GM21619 (cell line): ENCODE measurements around the gene UCK1.

ENCODE experiments used
- ATAC-seq: cut with Tn5 transposase; IDR thresholded peaks from one replicate; pipeline ENCODE4 v1.9.1; 2021; ENCODE audit not compliant: unreplicated experiment

Gene UCK1

DNA sequence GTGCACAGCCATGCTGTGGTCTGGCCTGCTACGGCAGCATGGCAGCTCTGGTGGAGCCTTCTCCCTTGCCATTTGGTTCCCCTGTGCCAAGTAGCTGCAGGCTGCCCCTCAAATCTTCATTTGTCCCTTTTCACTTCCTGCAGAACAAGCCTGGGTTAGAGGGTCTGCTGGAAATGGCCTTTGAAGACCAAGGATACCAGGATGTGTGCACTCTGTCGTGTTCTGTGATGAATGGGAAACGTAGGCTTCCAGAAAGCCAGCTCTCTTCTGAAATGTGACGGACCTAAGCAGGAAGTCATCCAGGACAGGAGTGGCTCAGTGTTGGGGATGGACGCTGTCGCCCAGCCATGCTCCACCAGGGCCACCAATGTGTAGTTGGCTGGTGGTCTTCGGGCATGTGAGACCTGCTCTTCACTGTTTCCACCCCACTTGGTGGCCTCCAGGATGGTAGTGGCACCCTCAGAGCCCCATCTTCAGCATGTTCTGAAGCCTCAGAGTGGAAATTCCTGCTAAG lies 31.8 kb downstream of the UCK1 start:
- no peak for ATAC-seq

DNA sequence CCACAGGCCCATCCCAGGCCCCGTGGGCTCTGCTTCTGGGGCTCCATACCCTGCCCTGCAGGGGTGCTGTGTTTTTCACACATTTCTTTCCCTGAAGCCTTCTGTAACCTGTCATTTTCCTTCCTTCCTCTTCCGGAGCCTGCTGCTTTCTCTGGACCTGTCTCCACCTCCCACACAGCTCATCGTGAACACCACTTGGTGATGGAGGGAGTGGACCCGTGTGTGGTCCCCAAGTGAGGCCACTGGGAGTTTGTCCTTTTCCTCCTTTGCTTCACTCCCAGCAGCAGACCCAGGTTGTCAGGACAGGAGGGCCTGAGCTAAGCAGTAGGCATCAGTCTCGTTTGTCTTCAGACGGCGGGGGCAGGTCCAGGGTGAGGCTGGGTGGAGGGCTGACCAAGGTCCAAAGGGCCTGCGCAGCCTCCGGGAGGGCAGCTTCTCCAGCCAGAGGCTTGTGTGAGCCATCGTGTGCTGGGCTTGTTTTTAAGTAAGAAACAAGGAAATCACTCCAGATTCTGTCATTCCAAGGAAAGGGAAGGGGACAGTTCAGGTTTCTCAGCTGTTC lies 34.1 kb downstream of the UCK1 start:
- no peak for ATAC-seq

DNA sequence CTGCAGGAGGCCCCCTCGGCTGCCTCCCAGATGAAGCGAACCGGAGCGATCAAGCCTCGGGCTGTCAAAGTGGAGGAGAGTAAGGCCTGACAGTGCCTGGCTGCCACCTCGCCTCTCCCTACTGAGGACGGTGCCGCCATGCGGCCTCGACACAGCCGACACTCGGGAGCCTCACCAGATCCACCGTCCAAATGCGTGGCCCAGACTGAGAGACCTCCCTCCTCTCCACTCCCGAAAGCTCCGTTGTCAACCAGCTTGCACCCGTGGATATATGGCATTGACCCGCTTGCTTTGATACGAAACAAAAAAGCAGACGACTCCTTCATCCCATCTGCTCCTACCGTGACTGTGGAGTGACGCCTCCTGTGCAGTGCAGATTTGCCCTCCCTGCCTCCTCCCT lies 35.3 kb downstream of the UCK1 start:
- ATAC-seq, result no peak

DNA sequence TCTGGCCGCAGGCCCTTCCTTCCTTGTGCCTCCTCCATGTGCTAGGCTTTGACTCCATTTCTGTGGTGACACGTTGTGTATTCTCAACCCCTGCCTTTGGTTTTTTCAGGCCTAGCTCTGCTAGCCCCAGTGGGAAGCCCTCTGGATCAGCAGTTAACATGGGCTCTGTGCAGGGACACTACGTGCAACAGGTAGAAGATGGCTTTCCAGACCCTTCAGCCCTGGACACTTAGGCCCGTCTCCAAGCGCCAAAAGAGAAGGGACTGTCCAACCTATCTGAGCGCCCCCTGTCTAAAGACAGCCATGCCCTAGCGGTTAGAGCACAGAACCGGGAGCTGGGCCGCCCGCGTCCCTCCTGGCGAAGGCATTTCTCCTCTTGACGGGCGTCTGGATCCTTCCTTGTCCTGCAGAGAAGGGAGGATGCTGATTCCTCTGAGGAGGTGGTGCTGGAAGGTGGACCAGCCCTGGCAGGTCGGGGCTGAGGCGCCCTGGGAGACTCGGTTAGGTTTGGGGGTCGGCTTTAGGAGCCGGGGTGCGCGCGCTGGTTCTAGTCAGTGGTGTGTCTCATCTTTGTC lies 36.7 kb downstream of the UCK1 start:
- ATAC-seq, result no peak

- ATAC-seq, result no peak
Measured at GRCh38 chr9:131492070-131492469, 39.0 kb downstream of the UCK1 start.

GRCh38 chr9:131491001-131491710 lies 39.9 kb downstream of the UCK1 start:
- ATAC-seq, result no peak

DNA sequence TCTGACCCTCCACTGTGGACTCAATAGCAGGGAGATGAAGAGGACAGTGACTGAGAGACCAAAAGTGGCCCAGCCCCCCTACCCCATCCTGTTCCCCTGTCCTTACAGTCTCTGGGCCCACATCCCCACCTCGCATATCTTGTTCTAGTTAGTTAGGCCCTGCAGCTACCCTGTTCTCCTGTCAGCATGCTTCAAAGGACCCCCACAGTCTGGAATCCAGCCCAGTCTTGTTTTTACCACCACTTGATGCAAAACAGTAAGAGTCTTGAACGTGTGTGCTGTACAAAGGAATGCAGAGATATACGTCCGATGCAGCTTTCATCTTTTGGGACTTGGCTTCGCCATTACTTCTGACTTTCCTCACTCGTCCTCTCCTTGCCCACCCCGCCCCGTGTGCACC lies 40.5 kb downstream of the UCK1 start:
- ATAC-seq, result no peak

DNA sequence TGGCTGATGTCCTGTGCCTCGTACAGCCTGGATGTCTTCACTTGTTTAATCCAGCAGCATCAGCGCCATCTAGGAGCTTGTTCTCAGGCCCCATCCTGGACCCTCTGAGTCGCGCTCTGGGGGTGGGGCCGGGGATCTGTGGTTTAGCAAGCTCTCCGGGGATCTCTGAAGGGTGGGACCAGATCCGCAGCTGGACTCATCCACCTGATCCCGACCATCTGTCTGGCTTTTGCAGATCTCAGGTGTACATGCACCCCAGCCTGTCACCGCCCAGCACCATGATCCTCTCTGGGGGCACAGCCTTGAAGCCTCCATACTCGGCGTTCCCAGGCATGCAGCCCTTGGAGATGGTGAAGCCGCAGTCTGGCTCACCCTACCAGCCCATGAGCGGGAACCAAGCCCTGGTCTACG lies 43.4 kb downstream of the UCK1 start:
- no peak for ATAC-seq

GRCh38 chr9:131487001-131487400 lies 44.1 kb downstream of the UCK1 start:
- ATAC-seq, result no peak

DNA sequence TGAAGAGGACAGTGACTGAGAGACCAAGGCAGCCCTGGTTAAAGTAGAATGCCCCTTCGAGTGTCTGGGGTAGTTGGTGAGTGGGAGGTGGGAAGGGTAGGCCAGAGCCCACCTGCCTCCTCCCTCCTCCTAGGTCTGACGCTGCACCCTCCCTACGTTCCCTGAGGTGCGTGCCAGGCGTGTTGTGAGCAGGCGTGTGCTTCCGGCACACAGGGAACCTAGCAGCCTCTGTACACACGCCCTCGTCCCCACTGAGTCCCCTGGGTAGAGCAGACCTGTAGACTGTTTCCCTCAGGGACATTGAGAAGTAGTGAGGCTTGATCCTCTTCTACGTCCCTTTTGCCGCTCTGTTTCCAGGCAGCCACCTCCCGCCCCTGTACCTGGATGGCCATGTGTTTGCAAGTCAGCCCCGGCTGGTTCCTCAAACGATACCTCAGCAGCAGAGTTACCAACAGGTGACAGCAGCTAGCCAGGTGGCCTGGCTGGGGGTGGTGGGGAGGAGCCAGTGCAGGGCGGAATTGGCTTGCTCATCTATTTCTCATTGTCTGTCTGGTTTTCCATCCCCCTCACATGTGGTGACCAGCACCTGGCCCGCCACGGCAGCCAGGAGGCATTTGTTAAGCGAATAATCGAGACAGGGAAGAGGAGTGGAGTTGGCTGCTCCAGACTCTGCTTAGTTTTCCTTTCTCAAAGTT lies 45.2 kb downstream of the UCK1 start:
- ATAC-seq, result no peak

DNA sequence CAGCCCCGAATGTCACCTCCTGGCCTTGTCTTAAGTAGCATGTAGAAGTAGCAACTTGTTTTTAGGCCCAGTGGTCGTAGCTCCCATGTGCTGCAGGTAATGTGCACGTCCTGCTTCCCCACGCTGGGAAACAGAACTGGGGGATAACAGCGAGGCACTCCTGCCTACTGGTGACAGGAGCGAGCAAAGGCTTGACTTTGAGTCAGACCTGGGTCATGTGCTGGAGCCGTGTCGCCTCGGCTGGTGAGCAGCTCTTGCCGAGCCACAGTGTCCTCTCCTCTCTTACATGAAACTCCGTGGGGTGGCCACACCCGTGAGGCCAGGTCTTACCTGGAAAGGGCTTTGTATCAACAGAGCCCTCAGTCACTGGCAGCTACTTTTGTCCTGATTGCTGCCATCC lies 45.9 kb downstream of the UCK1 start:
- no peak for ATAC-seq

GRCh38 chr9:131484560-131485185 lies 46.4 kb downstream of the UCK1 start:
- ATAC-seq, result no peak

DNA sequence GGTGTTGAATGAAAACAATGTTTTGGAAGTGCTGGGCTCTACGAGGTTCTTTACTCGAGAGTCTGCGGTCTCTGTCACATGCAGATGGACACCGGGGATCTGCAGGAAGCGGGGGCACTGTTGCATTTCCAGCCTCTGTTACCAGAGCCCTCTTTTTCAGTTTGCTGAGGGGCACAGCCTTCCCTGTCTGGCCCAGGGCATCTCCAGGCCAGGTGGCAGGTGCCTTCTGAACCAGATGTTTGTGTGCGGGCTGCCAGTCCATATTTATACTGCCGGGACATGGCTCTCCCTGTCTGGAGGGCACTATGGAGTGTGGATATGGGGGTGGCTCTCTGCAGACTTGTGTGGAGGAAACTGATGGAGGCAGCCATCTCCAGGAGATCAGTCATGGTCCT lies 47.0 kb downstream of the UCK1 start:
- ATAC-seq, result no peak

- no peak for ATAC-seq
Measured at GRCh38 chr9:131483319-131484050, 47.6 kb downstream of the UCK1 start.

- no peak for ATAC-seq
Measured at GRCh38 chr9:131482343-131483006, 48.6 kb downstream of the UCK1 start.

DNA sequence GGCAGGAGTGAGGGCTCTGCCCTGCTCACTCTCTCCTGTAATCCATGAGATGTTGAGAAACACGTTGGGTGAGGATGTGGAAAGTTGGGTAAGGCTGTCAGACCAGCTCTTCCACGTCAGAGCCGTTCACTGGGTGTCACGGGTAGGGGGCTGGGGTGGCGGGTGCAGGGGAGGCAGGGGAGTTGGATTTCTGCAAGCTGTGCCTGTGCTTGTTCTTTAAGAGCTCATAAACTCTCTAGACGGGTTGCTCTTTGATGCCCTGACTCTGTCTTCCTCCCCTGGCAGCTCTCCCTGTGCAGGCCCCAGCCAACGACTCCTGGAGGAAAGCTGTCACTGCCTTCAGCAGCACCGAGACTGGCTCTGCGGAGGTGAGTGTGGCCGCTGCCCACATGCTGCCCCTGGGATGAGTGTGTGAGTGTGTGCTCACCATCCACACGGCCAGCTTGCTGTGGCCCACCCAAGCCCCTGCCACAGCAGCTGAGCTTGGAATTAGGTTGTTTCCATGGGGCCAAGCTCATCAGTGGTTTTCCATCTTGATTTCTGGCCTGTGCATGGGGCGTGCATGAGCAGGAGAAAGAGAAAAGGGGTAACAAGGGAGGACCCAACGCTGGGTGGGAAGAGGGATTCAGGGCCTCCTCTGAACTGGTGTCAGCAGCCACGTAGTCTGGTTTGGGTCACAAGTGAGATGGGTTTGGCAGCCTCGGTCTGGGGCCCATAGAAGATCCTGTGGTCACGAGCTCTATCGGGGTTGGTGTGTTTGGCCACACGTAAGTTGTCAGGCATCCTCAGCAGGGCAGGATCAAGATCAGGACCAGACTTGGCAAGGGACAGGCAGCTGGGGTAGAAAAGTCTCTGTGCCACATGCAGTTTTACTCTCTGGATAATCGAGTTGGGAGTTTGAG lies 49.4 kb downstream of the UCK1 start:
- ATAC-seq, result no peak

DNA sequence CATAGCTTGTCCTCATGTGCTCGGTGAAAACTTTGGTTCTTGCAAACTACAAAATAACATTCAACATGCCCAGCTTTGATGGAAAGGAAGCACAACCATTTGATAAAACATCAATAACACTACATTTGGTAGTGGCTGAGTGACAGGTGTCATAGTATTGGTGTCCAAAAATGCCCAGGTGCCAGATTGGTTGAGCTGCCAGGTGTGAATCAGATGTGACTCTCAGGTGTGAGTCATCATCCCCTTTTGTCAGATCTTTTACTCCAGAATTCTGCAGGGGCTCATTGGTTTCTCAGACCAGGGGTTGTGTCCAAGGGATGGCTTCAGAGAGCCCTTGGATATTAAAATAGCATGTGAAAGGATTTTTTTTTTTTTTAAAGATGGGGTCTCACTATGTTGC lies 50.8 kb downstream of the UCK1 start:
- ATAC-seq, result no peak

GRCh38 chr9:131478911-131479310 lies 52.2 kb downstream of the UCK1 start:
- no peak for ATAC-seq

DNA sequence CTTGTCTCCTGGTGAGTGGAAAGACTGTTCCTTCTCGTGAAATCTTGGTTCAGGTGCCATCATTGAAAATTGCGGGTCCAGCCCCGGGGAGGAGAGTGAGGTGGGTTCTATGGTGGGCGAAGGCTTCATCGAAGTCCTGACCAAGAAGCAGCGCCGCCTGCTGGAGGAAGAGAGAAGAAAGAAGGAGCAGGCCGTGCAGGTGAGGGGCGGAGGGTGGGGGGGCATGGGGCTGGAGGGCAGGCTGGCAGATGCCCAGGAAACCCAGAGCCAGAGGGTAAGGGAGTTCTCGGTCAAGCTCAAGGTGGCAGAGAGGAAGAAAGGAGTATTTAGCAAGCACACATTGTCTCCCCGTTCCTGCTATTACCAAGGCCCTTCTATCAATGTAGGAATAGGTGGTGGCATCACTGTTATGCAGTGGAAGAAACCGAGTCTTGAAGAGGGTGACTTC lies 52.6 kb downstream of the UCK1 start:
- ATAC-seq, result no peak
